Activated naive CD8-positive, alpha-beta T cell treated with anti-CD3 and anti-CD28 coated beads, Interleukin-2, amount 50 U/mL, for 24 hours (primary cell): ENCODE measurements around the gene SRRM2.

ENCODE experiments used
- ATAC-seq: fragments of 150-1000 bp; cut with Tn5 transposase; one replicate; pipeline ENCODE4 v1.10.0; 2021
- DNase-seq: peaks from one replicate; pipeline ENCODE4 v3.0.0; 2021
- H3K27ac Mint-ChIP-seq: one replicate; pipeline ENCODE4 v1.8.0; 2021; ENCODE audit warnings: mild to moderate bottlenecking, mixed read lengths
- H3K27me3 Mint-ChIP-seq: one replicate; pipeline ENCODE4 v1.8.0; 2021; ENCODE audit warnings: mixed read lengths
- H3K36me3 Mint-ChIP-seq: one replicate; pipeline ENCODE4 v1.8.0; 2021; ENCODE audit warnings: low read depth, mixed read lengths
- H3K4me1 Mint-ChIP-seq: one replicate; pipeline ENCODE4 v1.8.0; 2021; ENCODE audit warnings: mixed read lengths
- H3K4me3 Mint-ChIP-seq: one replicate; pipeline ENCODE4 v1.8.0; 2021; ENCODE audit warnings: mild to moderate bottlenecking, moderate library complexity, mixed read lengths
- H3K9me3 Mint-ChIP-seq: one replicate; pipeline ENCODE4 v1.8.0; 2021; ENCODE audit warnings: mixed read lengths

SRRM2 gene

GRCh38 chr16:2756288-2757015, 4.0 kb downstream of the SRRM2 start:
- H3K4me1 Mint-ChIP-seq, result peaks cover 56% of the 10 kb centered on the region
- peaks cover 78% of the 10 kb centered on the region for H3K36me3 Mint-ChIP-seq
- no peak for DNase-seq
- no peak for ATAC-seq
- H3K27me3 Mint-ChIP-seq, result no peaks in the 10 kb centered on the region
- peak overlapping the region; percentile 96 for H3K27ac Mint-ChIP-seq
- no peaks in the 10 kb centered on the region for H3K9me3 Mint-ChIP-seq
- peak overlapping the region; percentile 94 for H3K4me3 Mint-ChIP-seq

- DNase-seq (no peak), ATAC-seq (no peak)
- Mint-ChIP-seq H3K4me1 (peaks cover 48% of the 10 kb centered on the region), H3K4me3 (no peak overlapping the region), H3K27me3 (no peaks in the 10 kb centered on the region), H3K36me3 (peaks cover 86% of the 10 kb centered on the region), H3K27ac (peak overlapping the region; percentile 32), H3K9me3 (no peaks in the 10 kb centered on the region)
Observed at GRCh38 chr16:2757344-2757743, 4.9 kb downstream of the SRRM2 start.

GRCh38 chr16:2761472-2761871, 9.0 kb downstream of the SRRM2 start:
- Mint-ChIP-seq H3K4me1 (peaks cover 20% of the 10 kb centered on the region), H3K27ac (no peak overlapping the region), H3K36me3 (peaks cover 98% of the 10 kb centered on the region)

GRCh38 chr16:2761886-2762583, 9.6 kb downstream of the SRRM2 start:
- DNase-seq (no peak), ATAC-seq (no peak)
- H3K4me1 Mint-ChIP-seq, result peaks cover 14% of the 10 kb centered on the region
- H3K36me3 Mint-ChIP-seq, result peaks cover 98% of the 10 kb centered on the region
- H3K9me3 Mint-ChIP-seq, result no peaks in the 10 kb centered on the region
- H3K27me3 Mint-ChIP-seq, result no peaks in the 10 kb centered on the region
- no peak overlapping the region for H3K4me3 Mint-ChIP-seq
- H3K27ac Mint-ChIP-seq, result peak overlapping the region; percentile 59

More at GRCh38 chr16:2761472-2761871, 9.0 kb downstream of the SRRM2 start:
- Mint-ChIP-seq H3K4me3 (no peak overlapping the region), H3K27me3 (no peaks in the 10 kb centered on the region), H3K9me3 (no peaks in the 10 kb centered on the region)
- DNase-seq (no peak), ATAC-seq (no peak)

- DNase-seq (no peak), ATAC-seq (no peak)
- Mint-ChIP-seq H3K27me3 (no peaks in the 10 kb centered on the region), H3K36me3 (peaks cover 94% of the 10 kb centered on the region), H3K4me3 (no peak overlapping the region), H3K9me3 (no peaks in the 10 kb centered on the region), H3K4me1 (peaks cover 7% of the 10 kb centered on the region), H3K27ac (peak overlapping the region; percentile 59)
Observed at GRCh38 chr16:2762711-2763110, 10.3 kb downstream of the SRRM2 start.

GRCh38 chr16:2763173-2763572, 10.7 kb downstream of the SRRM2 start:
- ATAC-seq (no peak), DNase-seq (no peak)
- peaks cover 7% of the 10 kb centered on the region for H3K4me1 Mint-ChIP-seq
- H3K27me3 Mint-ChIP-seq, result no peaks in the 10 kb centered on the region
- no peaks in the 10 kb centered on the region for H3K9me3 Mint-ChIP-seq
- peaks cover 94% of the 10 kb centered on the region for H3K36me3 Mint-ChIP-seq
- peak overlapping the region; percentile 36 for H3K27ac Mint-ChIP-seq
- no peak overlapping the region for H3K4me3 Mint-ChIP-seq

GRCh38 chr16:2764718-2765117, 12.3 kb downstream of the SRRM2 start:
- no peak for ATAC-seq
- H3K36me3 Mint-ChIP-seq, result peaks cover 89% of the 10 kb centered on the region
- no peak overlapping the region for H3K27ac Mint-ChIP-seq
- peaks cover 8% of the 10 kb centered on the region for H3K4me1 Mint-ChIP-seq
- no peaks in the 10 kb centered on the region for H3K9me3 Mint-ChIP-seq
- H3K27me3 Mint-ChIP-seq, result no peaks in the 10 kb centered on the region
- DNase-seq, result no peak
- H3K4me3 Mint-ChIP-seq, result no peak overlapping the region

GRCh38 chr16:2765462-2766404, 13.3 kb downstream of the SRRM2 start:
- H3K27ac Mint-ChIP-seq, result no peak overlapping the region
- H3K27me3 Mint-ChIP-seq, result no peaks in the 10 kb centered on the region
- H3K4me3 Mint-ChIP-seq, result no peak overlapping the region
- H3K36me3 Mint-ChIP-seq, result peaks cover 85% of the 10 kb centered on the region
- DNase-seq (no peak), ATAC-seq (no peak)
- H3K4me1 Mint-ChIP-seq, result peaks cover 9% of the 10 kb centered on the region
- no peaks in the 10 kb centered on the region for H3K9me3 Mint-ChIP-seq

GRCh38 chr16:2766430-2767139, 14.1 kb downstream of the SRRM2 start:
- peak overlapping the region; percentile 13 for H3K27ac Mint-ChIP-seq
- H3K36me3 Mint-ChIP-seq, result peaks cover 82% of the 10 kb centered on the region

GRCh38 chr16:2767140-2767731, 14.8 kb downstream of the SRRM2 start:
- Mint-ChIP-seq H3K27ac (no peak overlapping the region), H3K4me1 (peaks cover 8% of the 10 kb centered on the region), H3K36me3 (peaks cover 80% of the 10 kb centered on the region), H3K27me3 (no peaks in the 10 kb centered on the region), H3K4me3 (no peak overlapping the region), H3K9me3 (no peaks in the 10 kb centered on the region)
- no peak for DNase-seq
- ATAC-seq, result no peak

More at GRCh38 chr16:2766430-2767139, 14.1 kb downstream of the SRRM2 start:
- no peak overlapping the region for H3K4me3 Mint-ChIP-seq
- no peaks in the 10 kb centered on the region for H3K9me3 Mint-ChIP-seq
- no peaks in the 10 kb centered on the region for H3K27me3 Mint-ChIP-seq
- no peak for DNase-seq
- H3K4me1 Mint-ChIP-seq, result peaks cover 8% of the 10 kb centered on the region
- no peak for ATAC-seq

- Mint-ChIP-seq H3K4me1 (peaks cover 11% of the 10 kb centered on the region), H3K36me3 (peaks cover 78% of the 10 kb centered on the region), H3K9me3 (no peaks in the 10 kb centered on the region), H3K27me3 (no peaks in the 10 kb centered on the region), H3K4me3 (no peak overlapping the region), H3K27ac (no peak overlapping the region)
- no peak for DNase-seq
- no peak for ATAC-seq
Observed at GRCh38 chr16:2767891-2768290, 15.5 kb downstream of the SRRM2 start.

- no peak overlapping the region for H3K4me3 Mint-ChIP-seq
- peaks cover 11% of the 10 kb centered on the region for H3K4me1 Mint-ChIP-seq
- no peaks in the 10 kb centered on the region for H3K27me3 Mint-ChIP-seq
- ATAC-seq, result no peak
- no peaks in the 10 kb centered on the region for H3K9me3 Mint-ChIP-seq
- no peak overlapping the region for H3K27ac Mint-ChIP-seq
- H3K36me3 Mint-ChIP-seq, result peaks cover 77% of the 10 kb centered on the region
- no peak for DNase-seq
Observed at GRCh38 chr16:2768403-2769089, 16.1 kb downstream of the SRRM2 start.

- H3K27me3 Mint-ChIP-seq, result no peaks in the 10 kb centered on the region
- peaks cover 73% of the 10 kb centered on the region for H3K36me3 Mint-ChIP-seq
- H3K4me1 Mint-ChIP-seq, result peaks cover 13% of the 10 kb centered on the region
- ATAC-seq, result no peak
- H3K27ac Mint-ChIP-seq, result no peak overlapping the region
- no peaks in the 10 kb centered on the region for H3K9me3 Mint-ChIP-seq
- DNase-seq, result no peak
- H3K4me3 Mint-ChIP-seq, result no peak overlapping the region
Observed at GRCh38 chr16:2769100-2769529, 16.7 kb downstream of the SRRM2 start.
